ENCODE results near the gene ADIRF.

GRCh38 chr10:86940677-86941076 is 27.6 kb upstream of the ADIRF start:
- TF ChIP-seq POLR2A (IDR thresholded peaks at IDR 0.05; ENCODE audit: low read length): no peak
- TF ChIP-seq GATA1 (IDR thresholded peaks at IDR 0.05; ENCODE audit: low read depth, low read length): no peak

Measured in erythroblast (primary cell).